ENCODE results near the gene PCDH15.

DNA sequence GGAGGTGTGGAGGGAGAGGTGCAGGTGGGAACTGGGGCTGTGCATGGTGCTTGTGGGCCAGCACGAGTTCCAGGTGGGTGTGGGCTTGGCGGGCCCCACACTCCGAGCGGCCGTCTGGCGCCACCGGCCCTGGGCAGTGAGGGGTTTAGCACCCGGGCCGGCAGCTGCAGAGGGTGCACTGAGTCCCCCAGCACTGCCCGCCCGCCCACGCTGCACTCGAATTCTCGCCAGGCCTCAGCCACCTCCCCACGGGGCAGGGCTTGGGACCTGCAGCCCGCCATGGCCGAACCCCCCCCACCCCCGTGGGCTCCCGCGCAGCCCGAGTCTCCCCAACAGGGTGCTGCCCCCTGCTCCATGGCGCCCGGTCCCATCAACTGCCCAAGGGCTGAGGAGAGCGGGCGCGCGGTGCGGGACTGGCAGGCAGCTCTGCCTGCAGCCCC, 810.2 kb downstream of the PCDH15 start:
- TF ChIP-seq, protein P1, sequence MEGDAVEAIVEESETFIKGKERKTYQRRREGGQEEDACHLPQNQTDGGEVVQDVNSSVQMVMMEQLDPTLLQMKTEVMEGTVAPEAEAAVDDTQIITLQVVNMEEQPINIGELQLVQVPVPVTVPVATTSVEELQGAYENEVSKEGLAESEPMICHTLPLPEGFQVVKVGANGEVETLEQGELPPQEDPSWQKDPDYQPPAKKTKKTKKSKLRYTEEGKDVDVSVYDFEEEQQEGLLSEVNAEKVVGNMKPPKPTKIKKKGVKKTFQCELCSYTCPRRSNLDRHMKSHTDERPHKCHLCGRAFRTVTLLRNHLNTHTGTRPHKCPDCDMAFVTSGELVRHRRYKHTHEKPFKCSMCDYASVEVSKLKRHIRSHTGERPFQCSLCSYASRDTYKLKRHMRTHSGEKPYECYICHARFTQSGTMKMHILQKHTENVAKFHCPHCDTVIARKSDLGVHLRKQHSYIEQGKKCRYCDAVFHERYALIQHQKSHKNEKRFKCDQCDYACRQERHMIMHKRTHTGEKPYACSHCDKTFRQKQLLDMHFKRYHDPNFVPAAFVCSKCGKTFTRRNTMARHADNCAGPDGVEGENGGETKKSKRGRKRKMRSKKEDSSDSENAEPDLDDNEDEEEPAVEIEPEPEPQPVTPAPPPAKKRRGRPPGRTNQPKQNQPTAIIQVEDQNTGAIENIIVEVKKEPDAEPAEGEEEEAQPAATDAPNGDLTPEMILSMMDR (IDR thresholded peaks at IDR 0.05) = no peak
- TF ChIP-seq POLR2AphosphoS5 (IDR thresholded peaks at IDR 0.05) (no peak), POLR2A (IDR thresholded peaks at IDR 0.05) (no peak), EP300 (IDR thresholded peaks at IDR 0.05) (no peak)
